Measurements from ENCODE around the gene CYP2S1.
A peak's percentile ranks its signal among the peaks of the same experiment; 100 is the strongest.

CYP2S1 gene

GRCh38 chr19:41195675-41196497 is 2.9 kb downstream of the CYP2S1 start:
- DNase-seq = peak; percentile 90 to 94 (median 91)

GRCh38 chr19:41198559-41198958 is 5.5 kb downstream of the CYP2S1 start:
- DNase-seq = no peak

GRCh38 chr19:41203371-41203770 is 10.4 kb downstream of the CYP2S1 start:
- no peak for DNase-seq

- DNase-seq = peak; percentile 88 to 90 (median 88)
Observed at GRCh38 chr19:41204338-41204737, 11.3 kb downstream of the CYP2S1 start.

GRCh38 chr19:41205995-41206394 is 13.0 kb downstream of the CYP2S1 start:
- DNase-seq = no peak

- no peak for DNase-seq
Observed at GRCh38 chr19:41206456-41206855, 13.4 kb downstream of the CYP2S1 start.

GRCh38 chr19:41206926-41207750 is 14.1 kb downstream of the CYP2S1 start:
- DNase-seq = no peak

GRCh38 chr19:41214161-41214560 is 21.1 kb downstream of the CYP2S1 start:
- DNase-seq = no peak

GRCh38 chr19:41217741-41218140 is 24.7 kb downstream of the CYP2S1 start:
- no peak for DNase-seq

- no peak for DNase-seq
Observed at GRCh38 chr19:41218249-41218614, 25.2 kb downstream of the CYP2S1 start.

- no peak for DNase-seq
Observed at GRCh38 chr19:41218615-41219507, 25.8 kb downstream of the CYP2S1 start, which contains the start of gene AXL. Gene AXL (plus strand): TSS chr19:41219223. CDS start chr19:41219393, 170 bp downstream.

- no peak for DNase-seq
Observed at GRCh38 chr19:41219924-41220567, 27.0 kb downstream of the CYP2S1 start.

GRCh38 chr19:41220811-41221210 is 27.8 kb downstream of the CYP2S1 start:
- DNase-seq = peak; percentile 35 to 61 (median 50)

- no peak for DNase-seq
Observed at GRCh38 chr19:41221514-41222205, 28.6 kb downstream of the CYP2S1 start.

- DNase-seq = no peak
Observed at GRCh38 chr19:41222240-41222639, 29.2 kb downstream of the CYP2S1 start.

- peak in 2 of 3 donors; percentile 32 to 44 for DNase-seq
Observed at GRCh38 chr19:41223431-41224234, 30.6 kb downstream of the CYP2S1 start.

GRCh38 chr19:41224632-41225031 is 31.6 kb downstream of the CYP2S1 start:
- no peak for DNase-seq

- DNase-seq = peak; percentile 84 to 94 (median 92)
Observed at GRCh38 chr19:41225238-41226052, 32.4 kb downstream of the CYP2S1 start.

GRCh38 chr19:41226053-41226873 is 33.2 kb downstream of the CYP2S1 start:
- DNase-seq = peak; percentile 62 to 80 (median 64)

Measured in suppressor macrophage treated with lipopolysaccharide for 1 hour (primary cell).